Left renal pelvis (tissue), 4 donors: ENCODE results near the gene ROCK2. TPM values are rescaled to one million over a fixed set of nuclear protein-coding genes. Genes with fewer than 3 reads are reported as not detected.

Experiments
- DNase-seq, 4 donors: peaks; one replicate each; pipeline ENCODE4 v3.0.0-alpha.2; 2013; ENCODE audit warnings: low read depth in 4 of 4, low spot score in 3 of 4
- polyA plus RNA-seq, 4 donors: library from polyadenylated mRNA; unstranded; fragments of 120-200 nt; gene quantifications; one replicate each; pipeline ENCODE4 v1.2.1, GENCODE V29; 2013; ENCODE audit not compliant: insufficient read length in 4 of 4

ROCK2 gene
- polyA plus RNA-seq, 4 donors = 37.5 to 45.0 (median 43.2) TPM

DNA sequence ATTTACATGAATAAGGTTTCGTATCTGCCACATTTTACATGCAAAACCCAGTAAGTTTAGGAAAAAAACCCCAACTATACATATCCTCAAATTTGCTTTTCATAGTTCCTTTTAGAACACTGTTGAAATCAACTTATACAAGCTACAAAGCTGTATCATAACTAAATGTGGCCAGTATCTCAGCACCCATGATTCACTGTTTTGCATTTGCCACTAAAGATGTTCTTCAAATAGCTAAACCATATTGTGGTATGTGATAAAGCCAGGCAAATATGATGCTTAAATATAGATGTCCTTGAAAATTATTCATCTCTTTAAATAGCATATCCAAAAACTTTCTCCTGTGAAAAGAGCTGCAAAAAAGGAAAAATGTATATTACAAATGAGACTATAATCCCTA, 29.9 kb downstream of the ROCK2 start:
- DNase-seq = no peak

DNA sequence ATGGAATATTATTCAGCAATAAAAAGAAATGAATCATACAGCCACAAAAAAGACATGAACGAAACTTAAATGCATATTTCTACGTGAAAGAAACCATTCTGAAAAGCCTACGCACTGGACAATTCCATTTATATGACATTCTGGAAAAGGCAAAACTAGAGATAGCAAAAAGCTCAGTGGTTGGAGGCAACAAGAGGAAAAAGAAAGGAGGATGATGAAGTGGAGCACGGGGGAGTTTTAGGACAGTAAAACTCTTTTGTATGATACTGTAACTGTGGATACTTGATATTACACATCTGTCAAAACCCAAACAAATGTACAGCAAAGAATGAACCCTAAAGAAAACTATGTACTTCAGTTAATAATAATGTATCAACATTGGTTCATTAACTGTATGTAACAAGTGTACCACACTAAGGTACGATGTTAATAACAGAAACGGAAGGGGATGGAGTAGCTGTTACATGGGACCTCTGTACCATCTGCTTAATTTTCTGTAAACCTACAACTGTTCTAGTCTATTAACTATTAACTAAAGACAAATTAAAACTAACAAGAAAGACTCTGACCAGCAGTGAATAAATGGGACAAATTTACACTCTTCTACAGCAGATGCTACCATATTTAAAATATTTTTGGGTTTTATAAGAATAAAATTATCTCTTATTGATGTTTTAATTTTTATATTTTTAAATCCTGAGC, 31.5 kb downstream of the ROCK2 start:
- no peak for DNase-seq

DNA sequence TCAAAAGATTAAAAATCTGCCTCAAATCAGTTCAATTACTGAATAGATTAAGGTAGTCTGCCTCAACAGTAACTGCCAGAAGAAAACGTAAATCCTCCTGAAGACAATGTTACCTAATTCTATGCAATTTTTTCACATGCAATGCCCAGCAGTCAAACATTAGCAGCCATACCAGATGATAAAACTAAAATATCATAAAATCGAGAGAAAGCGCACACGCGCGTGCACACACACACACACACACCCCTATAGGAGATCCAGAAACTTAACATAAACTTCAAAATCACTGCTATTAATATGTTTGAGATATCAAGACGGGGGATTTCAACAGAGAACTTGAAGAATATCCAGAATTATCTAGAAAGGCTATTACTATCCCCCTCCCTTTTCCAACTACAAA, 32.9 kb downstream of the ROCK2 start:
- no peak for DNase-seq

DNA sequence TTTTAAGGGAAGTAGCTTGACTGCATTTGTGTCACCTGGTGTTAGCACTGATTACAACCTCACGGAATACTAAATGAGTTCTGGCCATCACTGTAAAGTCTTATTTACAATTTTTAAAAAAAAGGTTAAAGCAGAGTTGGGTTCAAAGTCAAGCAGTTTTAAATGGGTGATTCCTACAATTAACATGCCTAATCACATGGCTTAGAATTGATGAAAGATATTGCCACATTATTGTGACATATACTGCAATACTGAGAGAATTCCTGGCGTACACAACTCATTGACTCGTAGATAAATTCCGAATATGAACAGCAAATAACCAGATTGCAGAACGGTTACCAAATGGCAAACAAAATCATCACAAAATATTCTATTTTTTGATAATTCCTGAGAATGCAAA, 34.2 kb downstream of the ROCK2 start:
- no peak for DNase-seq

DNA sequence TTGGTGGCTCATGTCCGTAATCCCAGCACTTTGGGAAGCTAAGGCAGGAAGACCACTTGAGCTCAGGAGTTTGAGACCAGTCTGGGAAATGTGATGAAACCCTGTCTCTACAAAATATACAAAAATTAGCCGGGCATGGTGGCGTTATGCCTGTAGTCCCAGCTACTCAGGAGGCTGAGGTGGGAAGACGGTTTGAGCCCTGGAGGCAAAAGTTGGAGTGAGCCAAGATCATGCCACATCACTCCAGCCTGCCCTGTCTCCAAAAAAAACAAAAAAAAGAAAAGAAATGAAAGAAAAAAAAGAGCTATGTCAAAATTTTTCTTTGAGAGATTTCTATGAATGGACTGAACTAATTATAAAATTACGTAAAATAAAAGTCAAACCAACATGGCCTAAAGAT, 34.7 kb downstream of the ROCK2 start:
- no peak for DNase-seq

DNA sequence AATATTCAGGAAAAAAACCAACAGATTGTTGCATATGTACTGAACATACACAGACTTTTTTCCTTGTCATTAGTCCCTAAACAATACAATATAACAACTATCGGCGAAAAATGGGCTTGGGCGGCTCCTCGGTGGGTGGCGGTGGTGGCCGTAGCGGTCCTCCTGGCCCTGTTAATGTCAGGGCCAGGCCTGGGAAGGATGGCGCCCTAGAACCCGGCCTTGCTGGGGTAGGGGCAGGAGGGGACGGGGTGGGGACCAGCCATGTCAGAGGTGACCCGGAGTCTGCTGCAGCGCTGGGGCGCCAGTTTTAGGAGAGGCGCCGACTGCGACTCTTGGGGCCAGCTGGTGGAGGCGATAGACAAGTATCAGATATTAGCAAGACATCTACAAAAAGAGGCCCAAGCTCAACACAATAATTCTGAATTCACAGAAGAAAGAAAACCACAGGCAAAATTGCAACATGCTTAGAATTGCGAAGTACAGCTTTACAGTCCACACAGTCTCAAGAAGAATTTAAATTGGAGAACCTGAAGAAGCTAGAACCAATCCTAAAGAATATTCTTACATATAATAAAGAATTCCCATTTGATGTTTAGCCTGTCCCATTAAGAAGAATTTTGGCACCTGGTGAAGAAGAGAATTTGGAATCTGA, 36.5 kb downstream of the ROCK2 start:
- DNase-seq = no peak

DNA sequence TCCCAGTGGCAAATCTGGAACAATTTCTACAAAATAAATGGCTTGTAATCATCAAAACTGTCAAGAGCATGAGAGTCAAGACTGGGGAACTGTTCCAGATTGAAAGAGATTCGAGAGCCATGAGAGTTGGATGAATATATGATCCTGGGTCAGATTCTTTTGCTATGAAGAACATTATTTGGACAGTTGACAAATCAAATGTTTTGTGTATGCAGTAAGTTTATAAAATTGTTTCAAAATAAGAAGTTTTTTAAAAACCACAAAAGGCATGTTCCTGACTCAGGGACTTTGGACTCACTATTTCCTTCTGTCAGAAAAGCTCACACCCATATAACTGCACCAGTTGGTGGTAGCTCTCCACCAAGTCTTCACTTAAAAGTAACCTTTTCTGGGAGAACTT, 38.5 kb downstream of the ROCK2 start:
- DNase-seq = no peak

DNA sequence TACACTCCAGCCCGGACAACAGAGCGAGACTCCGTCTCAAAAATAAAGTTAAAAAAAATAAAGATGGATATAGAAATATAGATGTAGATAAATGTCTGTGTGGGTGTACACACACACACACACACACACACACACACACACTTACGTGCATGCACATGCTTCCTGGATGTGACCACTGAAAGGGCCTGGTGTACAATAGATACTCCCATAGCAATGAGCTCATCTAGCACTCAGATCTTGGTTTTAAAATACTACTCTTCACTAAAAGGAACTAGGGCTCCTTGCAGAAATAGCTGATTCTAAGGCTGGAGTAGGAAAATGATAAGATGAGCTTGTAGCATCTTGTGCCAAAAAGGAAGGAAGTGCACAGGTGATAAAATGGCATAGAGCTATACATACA, 39.1 kb downstream of the ROCK2 start:
- no peak for DNase-seq

DNA sequence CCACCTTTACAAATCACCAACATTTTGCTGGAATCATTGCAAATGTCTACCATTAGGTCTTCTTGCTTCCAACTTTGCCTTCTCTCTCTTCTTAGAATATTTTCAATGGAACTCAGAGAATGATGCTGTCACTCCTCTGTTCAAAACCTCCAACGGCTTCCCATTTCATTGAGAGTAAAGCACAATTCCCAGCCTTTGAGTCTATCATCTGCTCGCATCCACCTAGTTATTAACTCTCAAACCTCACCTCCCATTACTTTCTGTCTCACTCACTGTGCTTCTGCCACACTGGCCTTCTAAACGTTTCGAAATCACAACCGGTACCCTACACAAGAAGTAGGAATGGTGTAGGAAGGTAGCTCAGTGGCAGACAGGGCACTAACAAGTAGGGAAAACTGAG, 40.0 kb downstream of the ROCK2 start:
- no peak for DNase-seq

DNA sequence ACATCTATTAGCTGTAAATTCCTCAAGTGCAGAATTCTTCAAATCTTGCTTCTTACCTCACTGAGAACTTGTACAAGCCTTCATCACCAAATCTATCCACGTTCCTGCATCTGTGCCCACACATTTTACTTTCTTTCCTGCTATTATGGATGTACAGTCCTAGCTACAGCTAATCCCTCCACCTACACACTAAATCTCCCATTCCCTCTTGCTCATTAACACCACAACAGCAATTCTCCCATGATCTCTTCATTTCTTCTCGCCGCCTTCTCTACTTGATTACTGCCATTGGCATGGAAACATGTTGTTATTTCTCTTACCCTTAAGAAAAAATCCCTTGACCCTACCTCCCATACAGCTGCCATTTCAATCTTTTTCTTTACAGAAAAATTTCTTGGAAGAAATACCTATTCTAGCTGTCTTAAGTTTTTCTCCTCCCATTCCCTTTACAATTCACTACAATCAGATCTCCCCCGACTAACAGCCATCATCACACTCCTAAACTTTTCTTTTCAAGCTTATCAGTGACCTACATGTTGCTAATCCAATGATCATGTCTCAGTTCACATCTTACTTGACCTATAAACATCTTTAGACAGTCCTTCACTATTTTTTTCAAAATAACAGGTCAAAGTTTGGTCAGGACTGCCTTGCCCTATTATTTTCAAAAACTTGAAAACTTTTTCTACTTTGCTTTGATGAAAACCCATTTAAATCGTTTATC, 41.0 kb downstream of the ROCK2 start:
- no peak for DNase-seq

DNA sequence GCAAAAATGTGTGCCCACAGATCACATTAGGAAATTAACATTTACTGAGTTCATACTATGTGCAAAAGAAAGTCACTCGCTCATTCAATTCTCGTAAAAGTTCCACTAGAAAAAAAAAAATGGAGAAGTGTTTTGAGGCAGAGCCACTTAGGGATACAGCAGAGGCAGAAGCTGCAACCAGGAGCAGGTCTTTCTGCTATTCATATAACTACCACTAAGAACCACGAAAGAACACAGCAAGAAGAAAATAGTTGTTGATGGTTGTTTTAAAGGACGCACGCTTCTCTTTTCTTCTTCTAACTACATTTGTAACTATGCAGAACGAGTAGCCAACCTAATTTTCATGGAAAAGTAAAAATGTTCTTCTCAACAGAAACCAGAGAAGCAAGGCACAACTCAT, 45.0 kb downstream of the ROCK2 start:
- DNase-seq = no peak

DNA sequence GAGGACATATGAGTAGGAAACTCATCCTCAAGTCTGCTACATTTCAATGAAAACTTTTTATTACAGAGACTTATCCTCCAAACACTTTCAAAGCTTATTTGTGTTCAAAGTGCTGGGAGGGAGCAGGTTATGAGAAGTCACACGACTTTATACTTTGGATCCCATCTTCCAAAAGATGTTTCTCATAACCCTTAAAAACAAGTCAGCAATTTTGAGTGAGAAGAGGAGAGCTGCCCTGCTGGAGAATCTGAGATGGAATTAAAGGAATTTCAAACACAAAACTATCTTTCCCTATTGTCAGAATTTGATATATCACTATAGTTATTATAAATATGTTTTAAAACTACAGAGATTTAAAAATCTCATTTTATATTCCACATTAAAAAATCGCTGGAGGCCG, 45.8 kb downstream of the ROCK2 start:
- no peak for DNase-seq

DNA sequence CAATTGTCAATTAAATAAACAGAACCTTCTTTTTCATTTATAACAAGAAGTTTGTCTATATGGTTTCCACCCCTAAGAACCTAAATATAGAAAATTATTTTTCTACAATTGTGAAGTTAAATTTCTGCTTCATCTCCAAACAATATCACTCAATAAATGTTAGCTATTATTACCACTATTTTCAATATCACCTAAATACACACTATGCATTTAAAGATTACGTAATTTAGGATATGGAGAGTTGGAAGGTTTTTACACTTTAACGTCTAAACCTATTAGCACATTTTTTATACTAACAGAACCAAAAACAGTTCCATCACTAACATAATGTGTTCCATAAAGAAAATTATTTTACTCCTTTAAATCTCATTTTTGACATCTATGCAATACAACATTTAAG, 48.0 kb downstream of the ROCK2 start:
- no peak for DNase-seq

DNA sequence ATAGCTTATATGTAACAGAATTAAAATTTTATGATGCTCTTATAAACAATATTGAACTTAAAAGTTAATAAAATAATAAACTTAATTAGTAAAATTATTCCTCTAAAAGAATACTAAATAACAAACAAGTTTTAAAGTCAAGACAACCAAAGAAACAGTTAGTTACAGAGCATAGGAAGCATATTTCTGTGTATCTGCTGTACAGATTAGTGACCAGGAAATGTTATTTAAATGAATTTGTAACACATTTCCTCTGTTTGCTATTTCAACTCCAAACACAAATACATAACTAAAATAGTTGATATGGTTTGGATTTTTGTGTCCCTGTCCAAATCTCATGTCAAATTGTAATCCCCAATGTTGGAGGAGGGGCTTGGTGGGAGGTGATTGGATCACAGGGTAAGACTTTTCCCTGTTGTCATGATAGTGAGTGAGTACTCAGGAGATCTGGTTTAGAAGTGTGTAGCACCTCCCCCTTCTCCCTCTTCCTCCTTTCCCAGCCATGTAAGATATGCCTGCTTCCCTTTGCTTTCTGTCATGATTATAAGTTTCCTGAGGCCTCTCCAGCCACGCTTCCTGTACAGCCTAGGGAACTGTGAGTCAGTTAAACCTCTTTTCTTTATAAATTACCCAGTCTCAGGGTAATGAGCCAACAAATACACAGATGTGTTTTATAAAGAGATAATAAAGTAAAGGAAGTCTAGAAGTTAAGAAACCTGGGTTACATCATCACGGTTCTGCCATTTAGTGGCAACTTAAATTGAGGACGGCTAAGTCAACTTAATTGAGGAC, 51.8 kb downstream of the ROCK2 start:
- no peak for DNase-seq

DNA sequence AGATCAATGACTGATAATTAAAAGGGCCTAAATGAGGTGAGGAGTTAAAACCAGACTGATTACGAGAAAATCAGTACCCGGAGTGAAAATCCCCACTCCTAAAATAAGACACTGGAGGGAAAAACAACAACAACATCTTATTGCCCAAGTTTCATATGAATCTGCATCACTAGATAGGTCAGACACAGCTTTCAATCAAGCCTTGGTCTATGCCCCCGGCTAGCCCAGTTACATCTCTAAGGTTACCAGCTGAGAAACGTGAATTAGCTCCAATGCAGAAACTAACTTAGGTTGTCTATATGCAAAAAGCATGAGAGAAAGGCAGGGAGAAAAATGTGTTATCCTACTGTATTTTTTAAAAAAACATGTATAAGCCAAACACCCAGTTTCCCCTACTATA, 53.7 kb downstream of the ROCK2 start:
- no peak for DNase-seq

DNA sequence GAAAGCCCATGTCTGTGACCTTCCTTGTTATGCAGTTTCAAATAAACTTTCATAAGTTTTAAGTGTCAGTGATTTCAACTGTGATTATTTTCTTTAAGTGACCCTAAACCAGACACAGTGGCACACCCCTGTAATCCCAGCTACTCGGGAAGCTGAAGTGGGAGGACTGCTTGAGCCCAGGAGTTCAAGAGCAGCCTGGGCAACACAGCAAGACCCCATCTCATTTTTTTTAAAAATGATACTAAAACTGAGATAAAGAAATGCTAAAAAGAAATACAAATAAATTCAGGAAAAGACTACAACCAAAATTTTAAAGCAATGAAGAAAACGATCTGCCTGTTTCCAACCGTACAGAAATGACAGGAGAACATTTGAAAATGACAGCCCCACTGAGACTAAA, 54.2 kb downstream of the ROCK2 start:
- no peak for DNase-seq

DNA sequence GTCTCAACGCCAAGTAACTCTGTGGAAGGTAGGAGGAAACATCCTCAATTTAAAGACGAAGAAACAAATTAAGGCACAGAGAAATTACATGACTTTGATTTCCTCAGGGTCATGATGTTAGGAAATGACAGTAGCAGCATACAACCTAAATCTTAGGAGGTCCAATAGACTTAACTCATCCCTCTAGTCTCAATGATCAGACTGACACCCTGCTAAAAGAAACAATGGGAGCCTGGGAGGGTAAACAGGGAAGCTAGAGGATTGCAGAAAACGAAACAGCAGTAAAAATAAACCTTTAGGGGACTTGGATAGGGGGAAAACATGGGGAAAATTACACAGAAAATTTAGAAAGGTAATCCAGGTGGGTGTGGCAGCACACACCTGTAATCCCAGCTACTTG, 56.0 kb downstream of the ROCK2 start:
- DNase-seq = no peak

DNA sequence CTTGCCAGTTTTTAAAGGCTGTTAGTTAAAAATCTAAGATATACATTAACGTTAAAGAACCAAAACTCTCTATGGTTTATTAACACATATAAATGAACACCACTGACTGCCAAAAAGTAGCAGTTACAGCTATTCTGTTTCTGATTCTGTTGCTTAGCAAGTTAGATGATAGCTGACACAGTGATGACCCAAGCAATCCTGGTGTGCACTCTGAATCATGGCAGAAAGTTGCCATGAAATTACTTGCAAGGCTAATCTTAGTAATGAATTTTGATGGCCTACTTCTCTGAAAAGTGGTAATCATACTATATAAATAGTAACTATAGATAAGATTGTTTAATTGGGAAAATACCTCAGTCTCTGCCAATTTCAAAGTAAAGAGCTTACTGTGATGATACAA, 57.7 kb downstream of the ROCK2 start:
- DNase-seq = no peak

DNA sequence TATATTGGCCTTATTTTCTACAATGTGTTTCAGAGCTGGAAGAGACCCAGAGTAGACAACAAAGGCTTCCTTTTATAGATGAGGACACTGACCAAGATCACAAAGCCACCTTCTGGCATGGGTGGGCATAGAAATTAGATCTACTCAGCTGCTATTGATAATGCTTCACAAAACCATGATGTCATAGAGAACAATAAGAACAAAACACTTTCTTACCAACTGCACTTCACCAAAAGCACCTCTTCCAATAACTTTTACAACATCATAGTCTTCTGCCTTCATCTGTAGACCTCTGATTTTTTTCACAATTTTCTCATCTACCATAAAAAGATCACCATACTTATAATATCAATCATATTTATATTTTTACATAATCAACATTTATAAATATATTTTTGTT, 58.1 kb downstream of the ROCK2 start:
- DNase-seq = no peak

DNA sequence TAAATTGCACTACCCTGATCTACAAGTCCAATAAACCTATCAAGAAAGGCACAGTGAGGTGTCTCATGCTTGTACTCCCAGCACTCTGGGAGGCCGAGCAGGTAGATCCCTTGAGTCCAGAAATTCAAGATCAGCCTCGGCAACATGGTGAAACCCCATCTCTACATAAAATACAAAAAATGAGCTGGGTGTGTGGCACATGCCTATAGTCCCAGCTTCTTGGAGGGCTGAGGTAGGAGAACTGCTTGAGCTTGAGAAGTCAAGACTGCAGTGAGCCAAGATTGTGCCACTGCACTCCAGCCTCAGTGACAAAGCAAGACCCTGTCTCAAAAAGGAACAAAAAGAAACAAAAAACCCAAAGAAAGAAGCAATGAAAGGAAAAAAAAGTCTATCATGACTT, 58.9 kb downstream of the ROCK2 start:
- no peak for DNase-seq

DNA sequence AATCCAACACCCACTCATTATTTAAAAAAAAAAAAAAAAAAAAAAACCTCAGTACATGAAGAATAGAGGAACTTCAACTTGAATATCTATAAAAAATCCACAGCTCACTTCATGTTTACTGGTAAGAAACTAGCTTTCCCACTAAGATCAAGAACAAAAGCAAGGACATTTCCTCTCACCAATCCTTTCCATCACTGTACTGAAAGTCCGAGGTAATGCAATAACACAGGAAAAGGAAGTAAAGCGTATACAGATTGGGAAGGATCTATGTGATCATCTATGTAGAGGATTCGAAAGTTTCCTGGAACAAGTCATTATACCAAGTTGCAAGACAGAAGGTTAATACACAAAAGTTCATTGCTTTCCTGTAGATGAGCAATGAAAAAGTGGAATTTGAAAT, 63.2 kb downstream of the ROCK2 start:
- no peak for DNase-seq
